NB4 (cell line): Measurements from ENCODE around the gene PLLP.

Experiments used
- DNase-seq: peaks from one replicate; pipeline ENCODE4 v3.0.0; 2010; ENCODE audit warnings: low read depth
- H3K4me3 ChIP-seq: one replicate; pipeline ENCODE4 v1.5.1; 2011; ENCODE audit warnings: mild to moderate bottlenecking, low read depth, low read length, moderate library complexity
- CTCF ChIP-seq: IDR thresholded peaks from one replicate; pipeline ENCODE4 v1.5.1; 2012; ENCODE audit warnings: low read depth, low read length
- MYC ChIP-seq: IDR thresholded peaks from 2 replicates; pipeline ENCODE4 v1.6.1; 2011; ENCODE audit warnings: low read depth, low read length
- POLR2A ChIP-seq: IDR thresholded peaks from 2 replicates; pipeline ENCODE4 v1.6.1; 2011; ENCODE audit warnings: mild to moderate bottlenecking; ENCODE audit not compliant: insufficient read length; ENCODE audit errors: extremely low read depth
- TF ChIP-seq, protein P1 (sequence below): IDR thresholded peaks from 2 replicates; pipeline ENCODE4 v1.6.1; 2011; ENCODE audit warnings: low read depth, low read length

Gene PLLP

DNA sequence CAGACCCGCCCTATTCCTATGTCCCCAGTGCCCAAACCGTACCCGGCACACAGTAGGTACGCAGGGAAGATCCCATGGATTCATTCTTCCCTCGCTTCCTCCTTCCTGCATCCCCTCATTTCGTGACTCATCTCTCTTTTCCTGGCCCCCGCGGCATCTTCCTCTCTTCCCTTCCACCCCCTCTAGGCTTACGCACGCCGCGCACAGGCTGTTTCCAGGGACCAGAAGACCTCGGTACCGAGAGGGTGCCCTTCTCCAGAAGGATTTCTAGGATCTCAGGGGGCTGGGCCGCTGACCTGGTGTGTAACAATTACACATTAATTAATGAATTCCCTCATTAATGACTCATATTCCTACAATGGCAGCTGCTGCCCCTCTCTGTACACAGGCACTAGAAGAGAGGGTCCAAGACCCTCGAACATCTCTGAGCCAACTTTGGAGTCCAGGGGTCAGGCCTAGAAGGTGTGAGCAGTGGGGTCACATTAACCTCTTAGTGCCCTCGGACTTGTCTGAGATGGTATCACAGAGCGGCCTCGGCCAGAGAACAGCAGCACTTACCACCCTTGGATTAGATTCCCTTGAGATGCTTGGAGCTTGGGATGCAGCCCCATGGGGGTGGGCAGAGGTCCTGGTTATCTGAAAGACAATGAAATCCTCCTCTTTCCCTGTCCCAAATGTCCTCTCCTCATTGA is 16.8 kb upstream of the PLLP start:
- no peak for DNase-seq
- H3K4me3 ChIP-seq, result no peak overlapping the region

DNA sequence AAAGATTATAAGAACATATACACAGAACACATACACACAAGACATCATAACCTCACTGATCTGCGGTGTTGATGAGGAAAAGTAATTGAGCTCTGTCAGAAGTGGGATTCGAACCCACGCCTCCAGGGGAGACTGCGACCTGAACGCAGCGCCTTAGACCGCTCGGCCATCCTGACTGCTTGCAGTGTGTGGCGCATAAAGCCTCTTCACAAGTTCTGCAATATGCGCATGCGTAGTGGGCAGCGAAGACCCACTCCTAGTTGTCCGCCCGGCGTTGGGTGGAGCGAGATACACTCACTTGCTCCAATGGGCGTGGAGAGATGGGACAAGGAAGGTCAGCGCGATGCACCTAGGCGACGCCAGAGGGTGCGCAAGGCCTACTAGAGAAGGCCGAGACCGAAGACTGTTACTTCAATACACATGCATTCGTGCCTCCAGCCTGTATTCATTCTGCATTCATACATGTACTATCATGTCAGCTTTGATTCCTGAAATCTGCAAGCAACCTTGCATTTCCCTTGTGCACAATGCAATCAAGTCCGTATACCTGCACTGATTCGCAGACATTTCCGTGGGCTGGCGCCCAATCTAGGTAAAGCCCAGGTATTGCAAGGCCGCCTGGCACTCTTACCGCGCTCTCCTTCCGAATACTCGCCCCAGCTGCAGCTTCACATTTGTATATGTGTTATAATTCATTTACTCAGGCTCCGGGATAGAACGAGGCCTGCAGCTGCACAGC is 16.1 kb upstream of the PLLP start:
- TF ChIP-seq, protein P1, sequence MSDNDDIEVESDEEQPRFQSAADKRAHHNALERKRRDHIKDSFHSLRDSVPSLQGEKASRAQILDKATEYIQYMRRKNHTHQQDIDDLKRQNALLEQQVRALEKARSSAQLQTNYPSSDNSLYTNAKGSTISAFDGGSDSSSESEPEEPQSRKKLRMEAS, result peak; percentile 41; the same call in 1 of the 2 replicates
- TF ChIP-seq CTCF (peak; percentile 97), POLR2A (no peak), MYC (peak; percentile 61)
- peak; percentile 98 for DNase-seq
- H3K4me3 ChIP-seq, result peak overlapping the region; percentile 85

More for the DNA sequence above, 16.8 kb upstream of the PLLP start:
- TF ChIP-seq CTCF (no peak), POLR2A (no peak), MYC (no peak)
- TF ChIP-seq, protein P1, result no peak

GRCh38 chr16:57299719-57300386 is 15.4 kb upstream of the PLLP start:
- peak; percentile 95 for DNase-seq
- H3K4me3 ChIP-seq, result peak overlapping the region; percentile 85
- TF ChIP-seq, protein P1, result peak; percentile 43; the same call in 1 of the 2 replicates
- TF ChIP-seq POLR2A, result no peak

DNA sequence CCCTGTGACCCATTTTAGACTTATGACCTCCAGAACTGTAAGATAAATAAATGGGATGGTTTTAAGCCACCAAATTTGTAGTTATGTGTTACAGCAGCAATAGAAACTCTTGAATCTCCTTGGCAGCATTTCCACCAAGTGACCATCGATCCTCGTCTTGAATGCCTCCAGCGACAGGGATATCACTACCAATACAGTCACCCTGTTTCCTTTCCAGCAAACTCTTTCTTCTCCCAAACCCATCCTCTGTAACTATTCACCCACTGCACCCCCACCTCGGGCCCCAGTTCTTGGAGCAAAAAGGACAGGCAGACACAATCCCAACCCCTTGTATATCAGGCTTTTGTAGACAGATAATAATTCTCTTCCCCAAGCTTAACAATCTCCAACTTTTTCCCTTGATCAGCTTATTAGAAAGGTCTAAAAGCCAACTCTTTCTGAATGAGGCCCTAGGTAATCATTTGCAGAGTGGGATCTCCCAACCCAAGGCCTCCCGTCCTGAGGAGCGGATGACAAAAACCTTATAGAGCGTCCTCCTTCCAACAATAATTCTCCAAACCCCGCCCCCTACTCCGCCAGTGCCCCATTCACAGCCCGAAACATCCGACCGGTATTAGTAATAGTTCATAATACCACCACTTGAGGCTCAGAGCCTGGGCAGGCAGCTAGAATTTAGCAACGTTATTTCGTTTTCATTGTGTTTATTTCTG is 14.7 kb upstream of the PLLP start:
- TF ChIP-seq MYC (no peak), POLR2A (no peak), CTCF (no peak)
- TF ChIP-seq, protein P1, result no peak
- peak overlapping the region; percentile 85 for H3K4me3 ChIP-seq
- peak; percentile 80 for DNase-seq

DNA sequence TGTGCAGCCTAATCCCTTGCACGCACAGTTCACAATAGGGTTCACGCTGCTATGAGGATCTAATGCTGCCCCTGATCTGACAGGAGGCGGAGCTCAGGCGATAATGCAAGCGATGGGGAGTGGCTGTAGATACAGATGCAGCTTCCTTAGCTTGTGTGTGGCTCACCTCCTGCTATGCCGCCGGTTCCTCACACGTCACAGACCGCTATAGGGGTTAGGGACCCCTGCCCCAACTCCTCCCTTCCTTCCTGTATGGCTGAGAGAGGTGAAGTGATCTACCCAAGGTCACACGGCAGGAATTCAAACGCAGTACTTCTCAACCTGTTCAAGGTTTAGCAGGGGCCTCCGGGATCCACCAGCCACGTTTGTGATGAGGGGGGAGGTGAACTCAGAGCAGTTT is 13.4 kb upstream of the PLLP start:
- H3K4me3 ChIP-seq, result peak overlapping the region; percentile 43
- TF ChIP-seq, protein P1, result no peak
- TF ChIP-seq MYC (no peak), CTCF (no peak), POLR2A (no peak)
- DNase-seq, result peak; percentile 75
